Measurements from ENCODE around the gene RNU6-9.

GRCh38 chr19:853014-853585 is 40.2 kb upstream of the RNU6-9 start:
- no peak for TF ChIP-seq REST (IDR thresholded peaks at IDR 0.05; ENCODE audit: insufficient read depth in 1 of 2, low read depth in 2 of 2, low read length in 2 of 2)
- TF ChIP-seq SIN3A (IDR thresholded peaks at IDR 0.05; ENCODE audit: borderline replicate concordance, insufficient read depth, low read length): no peak
- no peak for TF ChIP-seq TAF1 (IDR thresholded peaks at IDR 0.05; ENCODE audit: borderline replicate concordance, insufficient read depth, low read length)
- TF ChIP-seq POLR2AphosphoS5 (IDR thresholded peaks at IDR 0.05; ENCODE audit: low read depth, low read length): no peak
- TF ChIP-seq FOXP2 (optimal IDR thresholded peaks at IDR 0.05; ENCODE audit: borderline replicate concordance, extremely low read depth, extremely low read length, insufficient read depth): no peak
